ENCODE data around the gene GALNT8.

GRCh38 chr12:4807813-4808212, 87.6 kb downstream of the GALNT8 start:
- TF ChIP-seq, protein P1, sequence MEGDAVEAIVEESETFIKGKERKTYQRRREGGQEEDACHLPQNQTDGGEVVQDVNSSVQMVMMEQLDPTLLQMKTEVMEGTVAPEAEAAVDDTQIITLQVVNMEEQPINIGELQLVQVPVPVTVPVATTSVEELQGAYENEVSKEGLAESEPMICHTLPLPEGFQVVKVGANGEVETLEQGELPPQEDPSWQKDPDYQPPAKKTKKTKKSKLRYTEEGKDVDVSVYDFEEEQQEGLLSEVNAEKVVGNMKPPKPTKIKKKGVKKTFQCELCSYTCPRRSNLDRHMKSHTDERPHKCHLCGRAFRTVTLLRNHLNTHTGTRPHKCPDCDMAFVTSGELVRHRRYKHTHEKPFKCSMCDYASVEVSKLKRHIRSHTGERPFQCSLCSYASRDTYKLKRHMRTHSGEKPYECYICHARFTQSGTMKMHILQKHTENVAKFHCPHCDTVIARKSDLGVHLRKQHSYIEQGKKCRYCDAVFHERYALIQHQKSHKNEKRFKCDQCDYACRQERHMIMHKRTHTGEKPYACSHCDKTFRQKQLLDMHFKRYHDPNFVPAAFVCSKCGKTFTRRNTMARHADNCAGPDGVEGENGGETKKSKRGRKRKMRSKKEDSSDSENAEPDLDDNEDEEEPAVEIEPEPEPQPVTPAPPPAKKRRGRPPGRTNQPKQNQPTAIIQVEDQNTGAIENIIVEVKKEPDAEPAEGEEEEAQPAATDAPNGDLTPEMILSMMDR (IDR thresholded peaks at IDR 0.05; ENCODE audit: low read depth, low read length) = no peak
- TF ChIP-seq EZH2phosphoT487 (IDR thresholded peaks at IDR 0.05; ENCODE audit: low read depth) = no peak

All from OCI-LY3 (cell line).